K562 treated with DMSO at 1 percent for 4 hours (cell line): ENCODE measurements around the gene HEYL. TPM values are rescaled to one million over a fixed set of nuclear protein-coding genes. Genes with fewer than 3 reads are reported as not detected.

Experiments used
- total RNA-seq: library from RNA; unstranded; fragments of 300-600 nt; gene quantifications from 2 replicates; pipeline ENCODE4 v1.2.3, GENCODE V29; 2022; ENCODE audit not compliant: insufficient read depth

HEYL gene
- total RNA-seq = 0.67 and 1.1 TPM in 2 replicates

GRCh38 chr1:39639305-39640130, at the start of gene HEYL:
Gene HEYL (minus strand): TSS chr1:39639643. CDS start chr1:39639625, 18 bp downstream.

GRCh38 chr1:39671793-39672550, 32.5 kb upstream of the HEYL start, which contains the start of gene NT5C1A:
Gene NT5C1A (minus strand): TSS chr1:39672107. CDS start chr1:39672038, 69 bp downstream.

Other genes starting within 250 kb of the HEYL start
- gene BMP8A, start 148.0 kb downstream of the HEYL start, total RNA-seq = not detected in 2 replicates
- 191 and 194 TPM in 2 replicates for gene PABPC4, start 62.9 kb downstream of the HEYL start, total RNA-seq
- gene NT5C1A, start 32.5 kb upstream of the HEYL start, total RNA-seq = not detected in 2 replicates
- not detected in 2 replicates for gene HPCAL4, start 51.8 kb upstream of the HEYL start, total RNA-seq
- gene PPIE, start 99.2 kb upstream of the HEYL start, total RNA-seq = 103 and 113 TPM in 2 replicates
- gene OXCT2, start 131.7 kb upstream of the HEYL start, total RNA-seq = 0.98 TPM in 1 of 2 replicates, not detected in the other
- gene BMP8B, start 149.2 kb upstream of the HEYL start, total RNA-seq = 1.3 TPM in 2 replicates
- gene TRIT1, start 243.9 kb upstream of the HEYL start, total RNA-seq = 31.5 and 35.9 TPM in 2 replicates